Spinal cord (tissue), 4 donors: ENCODE measurements around the gene FAR2. TPM values are rescaled to one million over a fixed set of nuclear protein-coding genes. Genes with fewer than 3 reads are reported as not detected.

Source experiments
- polyA plus RNA-seq, 2 donors: library from polyadenylated mRNA; unstranded; fragments of 120-200 nt; gene quantifications; one replicate each; pipeline ENCODE4 v1.2.1, GENCODE V29; 2013; ENCODE audit not compliant: insufficient read length in 2 of 2
- total RNA-seq, 2 donors: library from RNA; depleted of rRNA in 1 of 2; stranded (reverse); fragments of 120-200 nt in 1 of 2; fragments of >200 nt in 1 of 2; gene quantifications; one replicate each; pipeline versions ENCODE4 v1.2.3 to v1.2.4, GENCODE V29; 2013 to 2014

FAR2 gene
- total and polyA plus RNA-seq, 4 donors = 11.4 to 33.2 (median 25.8) TPM

Other genes starting within 250 kb of the FAR2 start
- gene ERGIC2, start 231.9 kb downstream of the FAR2 start, total RNA-seq = 10 to 100 TPM; 84.6 to 92.0 TPM
- gene ERGIC2, start 231.9 kb downstream of the FAR2 start, polyA plus RNA-seq = 10 to 100 TPM; 74.6 to 93.2 TPM